ENCODE measurements around the gene KCTD3.
A peak's percentile ranks its signal among the peaks of the same experiment; 100 is the strongest.

The KCTD3 gene

DNA sequence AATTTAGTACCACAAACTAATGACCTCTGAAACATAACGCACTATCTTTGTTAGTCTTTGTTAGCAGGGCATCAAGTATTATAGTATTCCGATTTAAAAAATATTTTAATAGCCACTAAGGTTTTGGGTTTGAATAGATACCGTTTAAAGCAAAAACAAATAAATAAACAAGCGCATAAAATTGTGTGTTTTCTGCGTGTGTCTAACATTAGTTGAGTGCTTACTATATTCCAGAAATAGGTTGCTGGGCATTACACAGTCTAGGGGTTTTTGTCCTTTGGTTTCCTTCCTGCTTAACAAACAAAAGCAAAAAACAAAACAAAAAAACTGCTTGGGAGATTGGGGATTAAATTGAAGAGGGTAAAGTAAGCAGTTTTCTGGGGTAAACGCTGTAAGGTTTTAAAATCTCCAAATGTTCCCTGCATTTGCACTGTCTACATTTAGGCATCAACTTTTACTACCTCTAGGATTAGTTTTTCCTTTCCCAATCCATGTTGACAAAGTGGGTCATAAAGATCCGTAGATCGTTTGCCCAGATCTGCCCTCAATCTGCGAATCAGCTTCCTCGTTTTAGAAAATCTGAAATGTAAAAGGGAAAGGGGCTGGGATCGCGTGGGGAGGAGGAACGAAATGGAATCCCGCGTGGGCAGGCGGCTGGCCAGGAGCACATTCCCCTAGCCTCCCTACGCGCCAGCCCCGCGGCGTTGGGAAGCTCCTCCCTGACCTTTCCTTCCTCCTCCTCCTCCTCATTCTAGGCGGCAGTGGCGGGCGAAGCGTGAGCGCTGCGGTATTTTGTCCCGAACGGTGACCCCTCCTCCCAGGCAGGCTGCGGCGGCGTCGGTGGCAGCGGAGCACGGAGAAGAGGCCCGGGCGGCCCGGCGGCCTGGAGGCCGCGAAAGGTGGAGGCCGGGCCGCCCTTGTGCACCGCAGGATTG, at the start of gene KCTD3:
TSS of gene KCTD3 (plus strand) at position 749 of the 935 bp plus-strand sequence. CDS start 382 bp downstream, outside the sequence.
- DNase-seq: peak; percentile 77

DNA sequence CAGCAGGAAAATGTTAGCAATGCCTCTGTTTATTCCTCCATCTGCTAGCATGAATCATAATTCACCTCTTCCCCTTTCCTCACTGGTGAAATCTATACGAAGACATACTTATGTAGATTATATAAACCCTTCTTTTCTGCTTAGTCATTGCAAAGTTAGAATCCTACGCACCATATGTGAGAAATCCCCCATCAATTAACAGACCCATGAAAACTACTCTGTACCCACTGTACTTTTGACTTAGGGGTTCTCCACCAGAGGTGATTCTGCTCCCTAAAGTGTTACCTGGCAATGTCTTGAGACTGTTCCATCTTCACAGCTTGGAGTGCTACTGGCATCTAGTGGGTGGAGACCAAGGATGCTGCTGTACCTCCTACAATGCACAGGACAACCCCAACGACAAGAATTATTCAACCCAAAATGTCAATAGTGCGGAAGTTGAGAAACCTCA, 49.6 kb upstream of the KCTD3 start:
- peak; percentile 21 for DNase-seq

DNA sequence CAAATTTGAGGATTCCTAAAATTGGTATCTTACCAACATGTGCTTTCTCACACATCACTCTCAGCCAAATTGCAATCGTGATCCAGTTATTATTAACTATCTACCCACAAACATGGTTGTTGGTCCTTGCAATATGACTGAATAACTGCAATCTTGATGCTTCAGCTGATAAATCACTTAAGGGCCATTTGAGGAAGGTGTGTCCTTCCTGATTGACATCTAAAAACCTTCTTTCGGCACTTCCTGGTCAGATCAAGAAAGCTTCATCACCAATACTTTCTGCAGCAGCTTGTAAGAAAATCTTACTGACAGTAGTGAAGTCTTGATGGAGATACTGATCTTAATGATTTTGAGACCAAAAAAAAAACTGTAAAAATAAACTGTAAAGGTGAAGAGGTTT, 48.5 kb upstream of the KCTD3 start:
- DNase-seq: no peak

DNA sequence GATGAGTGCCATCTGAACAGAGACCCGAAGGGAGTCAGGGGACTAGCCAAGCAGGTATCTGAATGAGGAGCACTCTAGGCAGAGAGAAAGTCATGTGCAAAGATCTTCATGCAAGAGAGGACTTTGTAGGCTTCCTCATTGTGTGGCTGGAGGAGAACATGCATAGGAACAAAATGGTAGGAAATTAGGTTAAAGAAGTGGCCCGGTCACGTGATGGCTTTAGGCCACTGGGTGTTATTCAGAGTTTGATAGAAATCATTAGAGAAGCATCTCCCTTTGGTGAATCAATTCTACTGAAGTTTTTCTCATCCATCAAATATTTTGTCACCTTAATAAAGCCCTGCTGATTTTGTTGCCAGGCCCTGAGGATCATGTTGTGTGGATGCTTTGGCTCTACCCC, 45.8 kb upstream of the KCTD3 start:
- DNase-seq: no peak

DNA sequence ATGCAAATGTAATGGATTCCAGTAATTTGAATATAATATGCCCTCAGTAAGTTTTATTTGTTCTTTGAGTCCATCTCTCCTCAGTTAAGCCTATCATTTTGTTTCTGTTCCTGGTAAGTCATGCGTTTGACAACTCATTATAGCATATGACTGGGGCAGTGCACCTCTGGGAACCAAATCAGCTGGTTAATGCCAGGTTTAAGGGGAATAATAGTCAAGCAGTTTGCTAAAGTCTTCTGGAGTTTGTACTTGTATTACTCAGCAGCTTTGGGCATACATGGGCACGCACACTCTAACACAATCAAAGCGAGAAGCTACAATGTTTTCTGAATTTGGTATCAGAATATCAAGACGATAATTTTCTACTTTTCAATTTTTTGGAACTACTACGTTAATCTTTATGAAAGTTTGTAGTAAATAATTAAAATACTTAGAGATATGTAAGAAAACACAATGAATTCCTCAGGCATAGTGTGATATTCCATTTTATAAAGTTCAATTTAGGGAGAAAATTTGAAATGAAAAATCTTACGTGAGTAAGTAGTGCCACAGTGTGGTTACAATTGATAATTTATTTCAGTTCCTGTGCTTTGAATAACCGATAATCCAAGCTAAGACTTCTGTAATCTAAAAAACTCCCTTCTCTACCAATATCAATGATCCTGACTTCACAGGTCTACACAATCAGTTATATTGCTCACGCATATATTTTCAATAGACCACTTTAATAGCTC, 43.8 kb upstream of the KCTD3 start:
- peak; percentile 2 for DNase-seq

DNA sequence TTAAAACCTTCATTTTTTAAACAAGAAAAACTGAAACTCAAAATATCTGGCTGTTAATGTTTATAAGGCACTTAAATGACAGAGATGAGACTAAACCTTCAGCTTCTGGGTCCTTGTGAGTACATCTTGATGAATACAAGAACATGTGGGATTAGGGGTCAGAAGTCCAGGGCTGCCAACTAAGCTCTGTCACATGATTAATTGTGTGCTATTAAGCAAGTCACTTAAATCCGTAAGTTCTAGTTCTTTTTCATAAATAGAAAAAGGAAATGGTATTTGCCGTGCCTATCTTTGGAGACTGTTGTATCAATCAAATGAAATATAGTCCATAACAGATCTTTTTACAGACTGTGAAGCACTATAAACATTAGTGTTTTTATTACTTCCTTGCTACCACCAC, 43.2 kb upstream of the KCTD3 start:
- DNase-seq: no peak

DNA sequence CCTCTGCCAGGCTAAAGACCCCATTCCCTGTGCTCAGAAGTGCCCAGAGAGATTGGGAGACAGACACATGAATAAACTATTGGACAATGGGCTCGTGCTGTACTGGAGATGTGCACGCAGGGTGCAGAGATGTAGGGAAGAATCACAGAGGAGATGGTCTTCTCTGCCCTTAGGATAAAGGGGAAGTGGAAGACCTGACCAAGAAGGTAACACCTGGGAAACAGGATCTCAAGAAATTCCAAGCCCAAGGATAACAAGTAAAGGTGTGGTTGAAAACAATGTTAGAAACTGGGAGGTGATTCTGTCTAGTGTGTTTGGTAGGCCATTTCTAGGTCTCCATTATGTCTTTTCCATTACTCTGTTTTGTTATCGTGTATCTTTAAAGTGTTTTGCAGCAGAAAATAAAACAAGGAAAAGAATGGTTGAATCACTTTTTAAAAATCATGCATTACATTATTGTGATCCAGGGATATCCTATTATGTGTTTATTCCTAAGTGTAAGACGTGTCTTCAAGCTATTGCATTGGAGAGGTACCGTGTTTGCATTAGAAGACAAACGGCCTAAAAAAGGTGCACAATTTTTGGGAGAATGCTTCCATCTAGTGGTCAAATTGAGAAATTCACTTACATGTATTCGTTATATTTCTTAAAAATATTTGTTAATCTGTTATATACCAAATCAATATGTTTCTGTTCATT, 40.8 kb upstream of the KCTD3 start:
- peak; percentile 65 for DNase-seq

DNA sequence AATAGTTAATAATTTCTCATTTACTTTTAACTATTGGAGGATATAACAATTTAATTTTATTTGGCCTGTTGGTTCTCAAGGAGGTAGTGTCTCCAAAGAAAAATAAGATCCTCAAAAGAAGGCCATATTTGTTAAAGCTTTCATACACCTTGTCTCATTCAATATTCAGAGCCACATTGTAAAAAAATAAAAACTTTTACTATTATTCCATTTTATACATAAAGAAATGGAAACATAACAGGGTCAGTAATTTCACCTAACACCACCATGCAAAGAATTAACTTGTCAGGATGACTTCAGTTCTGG, 40.3 kb upstream of the KCTD3 start:
- no peak for DNase-seq

DNA sequence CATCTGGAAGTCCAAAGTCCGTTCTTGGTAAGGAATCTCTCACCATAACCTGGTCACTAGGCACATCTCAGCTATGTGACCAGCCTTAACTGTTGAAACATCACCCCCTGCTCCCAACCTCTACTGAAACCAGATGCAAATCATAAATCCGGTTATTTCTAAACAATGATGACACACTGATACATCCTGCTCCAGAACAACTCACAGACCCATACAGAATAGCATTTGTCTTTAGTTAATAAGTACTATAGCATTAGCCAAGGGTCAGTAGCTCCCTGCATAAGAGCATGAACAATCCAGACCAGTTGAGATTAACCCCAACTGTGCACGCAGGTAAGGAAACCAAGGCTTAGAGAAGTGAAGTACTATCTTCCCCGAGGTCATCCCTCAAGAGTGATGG, 38.0 kb upstream of the KCTD3 start:
- DNase-seq: no peak

DNA sequence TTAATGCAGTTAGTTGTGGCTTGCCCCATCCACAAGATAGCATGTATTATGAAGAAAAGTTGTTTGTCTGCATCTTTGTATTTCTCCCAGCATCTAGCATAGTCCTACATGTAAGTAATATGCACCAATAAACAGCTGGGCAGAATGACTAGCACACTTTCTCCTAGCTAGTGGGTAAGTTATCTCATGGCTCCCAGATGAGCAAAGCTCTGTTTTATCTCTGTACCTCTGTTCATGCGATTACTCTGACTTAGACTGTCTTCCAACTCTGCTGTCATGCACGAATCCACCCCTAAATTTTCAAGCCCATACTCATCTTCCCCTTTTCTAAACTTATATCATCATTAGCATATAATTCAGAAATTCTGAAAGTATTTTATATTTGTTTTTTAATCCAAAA, 37.5 kb upstream of the KCTD3 start:
- no peak for DNase-seq

DNA sequence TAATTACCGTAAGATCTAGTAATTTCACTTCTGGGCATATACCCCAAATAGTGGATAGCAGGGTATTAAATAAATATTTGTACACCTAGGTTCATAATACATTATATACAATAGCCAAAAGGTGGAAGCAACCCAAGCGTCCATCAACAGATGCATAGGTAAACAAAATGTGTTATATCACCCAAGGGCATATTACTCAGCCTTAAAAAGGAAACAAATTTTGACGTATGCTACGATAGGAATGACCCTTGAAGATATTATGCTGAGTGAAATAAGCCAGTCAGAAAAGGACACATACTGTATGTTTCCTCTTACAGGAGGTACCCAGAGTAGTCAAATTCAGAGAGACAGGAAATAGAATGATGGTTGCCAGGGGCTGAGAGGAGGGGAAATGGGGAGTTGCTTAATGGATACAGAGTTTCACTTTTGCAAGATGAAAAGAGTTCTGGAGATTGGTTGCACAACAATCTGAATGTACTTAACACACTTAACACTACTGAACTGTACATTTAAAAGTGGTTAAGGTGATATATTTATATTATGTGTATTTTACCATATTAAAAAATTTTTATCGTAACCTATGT, 36.6 kb upstream of the KCTD3 start:
- DNase-seq: no peak

DNA sequence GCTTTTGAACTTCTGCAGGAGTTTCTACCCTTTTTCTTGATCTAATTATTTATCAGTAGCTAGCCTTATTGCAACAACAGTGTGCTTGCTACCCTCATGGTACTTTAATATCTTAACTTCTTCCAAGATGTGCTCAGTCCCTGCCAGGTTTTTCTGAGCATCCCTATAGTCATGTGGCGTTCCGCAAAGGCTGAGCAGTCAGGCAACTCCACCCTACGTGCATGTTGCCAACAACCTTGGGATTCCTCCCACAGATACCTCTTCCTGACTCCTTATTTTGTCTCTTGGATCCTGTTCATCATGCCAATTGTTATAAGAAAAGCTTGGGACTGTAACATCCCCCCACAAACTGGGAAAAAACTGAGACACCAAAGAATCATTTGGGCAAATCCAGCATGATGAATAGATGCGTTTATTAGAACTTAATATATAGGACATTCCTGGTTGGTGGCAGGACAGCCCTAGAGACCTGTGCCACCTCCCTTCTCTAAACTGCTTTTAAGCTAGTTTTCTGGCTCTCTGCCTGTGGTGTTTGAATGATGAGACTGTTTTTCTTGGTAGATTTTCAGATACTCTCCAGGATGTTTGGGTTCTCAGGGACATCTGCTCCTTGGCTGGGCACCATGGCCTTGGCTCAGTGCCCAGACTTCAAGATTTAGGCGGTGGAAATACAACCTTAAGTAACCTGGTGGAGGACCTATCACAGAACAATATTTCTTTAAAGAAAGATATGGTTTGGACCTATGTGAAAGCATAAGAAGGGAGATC, 27.1 kb upstream of the KCTD3 start:
- peak; percentile 90 for DNase-seq

DNA sequence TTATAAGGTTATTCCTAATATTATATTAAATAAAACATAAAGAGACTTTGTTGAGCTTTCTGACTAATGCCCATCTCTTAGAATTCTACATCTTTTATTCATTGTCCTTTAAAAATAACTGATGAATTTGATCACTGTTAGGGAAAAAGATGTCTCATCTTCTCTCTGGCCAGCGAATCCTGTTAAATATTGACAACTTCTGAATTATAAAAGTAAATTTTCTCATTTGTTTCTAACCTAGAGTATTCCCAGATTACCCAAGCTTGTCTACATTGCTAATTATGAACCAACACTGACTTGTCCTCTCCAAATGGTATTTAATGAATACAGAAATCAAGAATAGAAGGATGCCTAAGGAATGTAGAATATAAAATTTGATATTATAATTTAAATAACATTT, 24.8 kb upstream of the KCTD3 start:
- no peak for DNase-seq

DNA sequence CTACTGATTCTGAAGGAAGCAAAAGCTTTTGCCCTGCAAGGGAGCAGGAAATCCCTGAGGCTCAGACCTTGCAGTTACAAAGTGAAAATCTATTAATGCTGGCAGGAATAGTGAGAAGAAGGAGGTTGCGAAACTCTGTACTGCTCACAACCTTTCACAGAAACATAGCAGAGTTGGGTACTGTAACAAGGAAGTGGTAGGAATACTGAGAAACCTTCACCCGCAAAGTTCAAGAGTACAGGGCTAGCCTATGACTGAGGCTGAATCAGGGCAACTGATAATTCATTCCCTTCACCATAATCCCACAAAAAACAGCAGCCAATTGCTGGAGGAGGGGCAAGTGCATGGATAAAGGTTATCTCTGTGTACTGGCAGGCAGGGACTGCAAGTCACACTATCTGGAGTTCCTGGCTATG, 23.9 kb upstream of the KCTD3 start:
- no peak for DNase-seq

DNA sequence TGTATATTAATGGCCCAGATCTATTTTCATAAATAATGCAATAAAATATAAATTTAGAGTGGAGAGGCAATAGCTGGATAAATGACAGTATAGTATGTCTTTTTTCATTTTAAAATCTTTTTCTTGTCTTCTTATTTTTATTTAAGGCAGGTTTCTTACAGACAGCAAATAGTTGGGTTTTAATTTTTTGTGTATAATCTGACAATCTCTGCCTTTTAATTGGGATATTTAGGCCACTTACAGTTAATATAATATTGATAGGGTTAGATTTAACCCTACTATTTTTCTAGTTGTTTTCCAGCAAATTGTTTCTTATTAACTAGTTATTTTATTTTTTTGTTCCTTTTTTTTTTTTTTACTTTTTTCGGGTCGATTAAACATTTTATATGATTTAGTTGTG, 23.3 kb upstream of the KCTD3 start:
- DNase-seq: no peak

DNA sequence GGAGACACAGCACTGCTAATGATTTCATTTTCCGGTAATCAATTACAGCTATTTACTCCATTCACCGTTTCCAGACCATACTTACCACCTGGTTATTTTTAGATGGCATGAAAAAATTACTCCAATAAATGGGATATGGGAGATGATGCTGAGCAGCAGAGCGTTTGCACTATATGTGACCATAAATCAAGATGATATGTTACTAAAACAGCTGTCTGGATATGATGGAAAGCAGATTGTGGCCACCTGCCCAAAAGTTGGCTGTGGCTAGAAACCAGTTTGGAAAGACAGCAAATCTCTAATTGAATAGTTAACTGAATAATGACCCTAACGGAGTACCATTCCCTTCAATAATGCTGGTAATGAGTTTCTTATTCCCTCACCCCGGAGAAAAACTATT, 22.5 kb upstream of the KCTD3 start:
- peak; percentile 36 for DNase-seq

DNA sequence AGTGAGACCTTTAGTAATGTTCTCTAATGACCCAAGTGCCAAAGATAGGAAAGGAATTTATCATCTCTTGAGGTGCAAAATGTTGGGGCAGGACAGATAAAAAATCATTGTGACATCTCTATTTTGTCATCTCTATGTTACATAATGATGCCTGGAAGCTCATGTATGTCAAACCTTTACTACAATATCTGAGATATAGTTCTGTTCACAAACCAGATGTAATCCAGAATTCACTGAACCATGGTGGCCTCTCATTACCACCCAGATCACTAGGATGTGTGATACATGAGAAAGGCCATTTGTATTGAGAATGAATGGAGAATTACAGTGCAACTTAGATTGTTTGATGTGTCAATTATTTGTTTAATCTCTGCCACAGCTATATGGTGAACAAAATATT, 22.0 kb upstream of the KCTD3 start:
- no peak for DNase-seq

DNA sequence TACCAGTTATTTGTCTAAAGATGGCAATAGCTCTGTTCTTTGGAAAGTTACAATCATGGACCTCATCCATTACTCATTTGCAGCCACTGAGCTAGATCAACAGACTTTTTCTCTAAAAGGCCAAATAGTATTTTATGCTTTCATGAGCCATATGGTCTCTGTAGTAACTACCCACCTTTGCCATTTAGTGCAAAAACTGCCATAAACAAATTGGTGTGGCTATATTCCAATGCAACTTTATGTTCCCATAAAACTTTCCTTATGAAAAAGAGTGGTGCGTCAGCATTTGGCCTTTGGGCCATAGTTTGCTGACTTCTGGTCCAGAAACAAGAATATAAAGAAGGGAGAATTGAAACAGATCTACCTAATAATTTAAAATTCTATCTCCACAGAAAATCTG, 20.1 kb upstream of the KCTD3 start:
- no peak for DNase-seq

DNA sequence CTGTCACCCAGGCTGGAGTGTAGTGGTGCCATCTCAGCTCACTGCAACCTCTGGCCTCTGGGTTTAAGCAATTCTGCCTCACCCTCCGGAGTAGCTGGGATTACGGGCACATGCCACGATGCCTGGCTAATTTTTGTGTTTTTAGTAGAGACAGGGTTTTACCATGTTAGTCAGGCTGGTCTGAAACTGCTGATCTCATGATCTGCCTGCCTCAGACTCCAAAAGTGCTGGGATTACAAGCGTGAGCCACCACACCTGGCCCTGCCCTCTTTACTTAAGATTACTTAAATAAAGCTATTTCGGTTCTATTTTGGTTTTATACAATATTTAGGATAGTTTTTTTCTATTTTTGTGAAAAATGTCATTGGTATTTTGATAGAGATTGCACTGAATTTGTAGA, 15.3 kb upstream of the KCTD3 start:
- no peak for DNase-seq

DNA sequence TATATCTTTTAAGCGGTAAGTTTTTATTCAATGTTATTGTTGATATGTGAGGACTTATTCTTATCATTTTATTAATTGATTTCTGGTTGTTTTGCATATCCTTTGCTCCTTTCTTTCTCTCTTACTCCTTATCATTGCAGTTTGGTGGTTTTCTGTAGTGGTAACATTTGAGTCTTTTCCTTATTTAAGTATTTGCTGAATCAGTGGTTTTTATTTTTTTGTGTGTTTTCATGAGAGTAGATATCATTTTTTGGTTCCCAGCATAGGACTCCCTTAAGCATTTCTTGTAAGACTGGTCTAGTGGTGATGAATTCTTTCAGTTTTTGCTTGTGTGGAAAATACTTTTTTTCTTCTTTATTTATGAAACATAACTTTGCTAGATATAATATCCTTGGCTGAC, 12.2 kb upstream of the KCTD3 start:
- DNase-seq: no peak

DNA sequence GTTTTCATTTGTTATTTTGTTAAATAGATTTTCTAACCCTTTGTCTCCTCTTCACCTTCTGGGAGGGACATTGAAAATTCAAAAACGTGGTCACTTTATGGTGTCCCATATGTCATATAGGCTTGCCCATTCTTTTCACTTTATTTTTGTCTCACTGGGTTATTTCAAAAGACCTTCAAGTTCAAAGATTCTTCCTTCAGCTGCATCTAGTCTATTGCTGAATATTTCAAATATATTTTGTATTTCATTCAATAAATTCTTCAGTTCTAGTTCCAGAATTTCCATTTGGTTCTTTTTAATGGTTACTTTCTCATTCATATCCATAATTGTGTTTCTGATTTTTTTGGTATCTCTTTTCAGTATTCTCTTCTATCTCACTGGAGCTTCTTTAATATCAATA, 11.6 kb upstream of the KCTD3 start:
- no peak for DNase-seq

DNA sequence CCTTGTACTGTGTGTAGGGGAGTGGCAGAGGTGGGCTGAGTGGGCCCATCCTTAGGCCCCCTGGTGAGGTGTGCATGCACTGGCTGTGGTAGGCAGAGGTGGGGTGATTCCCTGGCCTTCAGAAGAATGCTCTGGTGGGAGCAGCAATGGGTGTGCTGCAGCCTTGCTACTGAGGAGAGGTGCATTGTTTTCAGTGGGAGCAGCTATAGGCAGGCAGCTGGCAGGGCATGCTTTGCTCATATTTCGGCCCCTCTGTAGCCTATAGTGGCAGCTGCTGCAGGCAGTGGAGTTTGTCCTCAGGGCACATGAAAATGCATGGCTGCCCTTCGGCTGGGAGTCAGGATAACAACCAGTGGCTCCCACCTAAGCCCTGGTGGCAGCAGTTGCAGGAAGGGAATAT, 10.1 kb upstream of the KCTD3 start:
- peak; percentile 9 for DNase-seq

DNA sequence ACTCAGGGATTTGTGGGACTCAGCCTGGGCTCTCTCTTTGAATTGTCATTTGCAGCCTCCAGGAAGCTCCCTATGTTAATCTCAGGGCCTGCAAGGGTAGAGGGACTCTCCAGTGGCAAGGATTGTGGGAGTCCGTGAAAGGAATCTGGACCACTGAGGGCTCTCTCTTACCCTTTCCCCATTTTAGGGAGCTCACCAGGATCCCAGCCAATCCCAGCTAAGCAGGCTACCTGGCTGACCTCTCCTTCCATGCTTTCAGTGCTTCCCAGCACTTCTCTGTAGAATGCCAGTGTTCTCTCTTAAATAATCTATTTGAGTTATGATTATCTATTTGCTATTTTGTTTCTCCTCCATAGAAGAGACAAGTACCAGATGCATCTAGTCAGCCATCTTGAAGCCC, 9.6 kb upstream of the KCTD3 start:
- DNase-seq: no peak

All from NCI-H2171 treated with DMSO at 0.1 percent for 48 hours (cell line).